Astrocyte (in vitro differentiated cells and primary cell): ENCODE data around the gene KRT12. TPM values are rescaled to one million over a fixed set of nuclear protein-coding genes. Genes with fewer than 3 reads are reported as not detected.

Experiments used
- DNase-seq: peaks from one replicate; pipeline ENCODE4 v3.0.0-alpha.2; 2010; ENCODE audit warnings: low read depth
- FAIRE-seq: peaks from 2 replicates; lab custom pipeline; 2011; peaks lifted over from hg19 to GRCh38; lab: Jason Lieb, UNC
- H2AFZ ChIP-seq: 2 replicates; pipeline ENCODE4 v1.6.0; 2012; ENCODE audit warnings: low read depth, low read length, inconsistent platforms
- H3K27ac ChIP-seq: 2 replicates; pipeline ENCODE4 v1.5.1; 2011; ENCODE audit warnings: low read depth, low read length, inconsistent platforms
- H3K27me3 ChIP-seq: 2 replicates; pipeline ENCODE4 v1.6.0; 2011; ENCODE audit warnings: low read length, inconsistent platforms; ENCODE audit not compliant: insufficient read depth
- H3K36me3 ChIP-seq: 2 replicates; pipeline ENCODE4 v1.5.1; 2011; ENCODE audit warnings: low read length, inconsistent platforms; ENCODE audit not compliant: insufficient read depth
- H3K4me1 ChIP-seq: 2 replicates; pipeline ENCODE4 v1.5.1; 2011; ENCODE audit warnings: low read length, inconsistent platforms; ENCODE audit not compliant: insufficient read depth
- H3K4me2 ChIP-seq: 2 replicates; pipeline ENCODE4 v1.6.0; 2012; ENCODE audit warnings: low read length, inconsistent platforms
- H3K4me3 ChIP-seq: 2 replicates; pipeline ENCODE4 v1.5.1; 2011; ENCODE audit warnings: low read depth, mild to moderate bottlenecking, low read length, inconsistent platforms; ENCODE audit not compliant: insufficient read depth
- H3K79me2 ChIP-seq: 2 replicates; pipeline ENCODE4 v1.6.0; 2012; ENCODE audit warnings: mild to moderate bottlenecking, low read length, inconsistent platforms; ENCODE audit not compliant: insufficient read depth
- H3K9ac ChIP-seq: 2 replicates; pipeline ENCODE4 v1.6.0; 2012; ENCODE audit warnings: mild to moderate bottlenecking, low read length, inconsistent platforms
- H3K9me3 ChIP-seq: 2 replicates; pipeline ENCODE4 v1.5.1; 2012; ENCODE audit warnings: low read depth, mild to moderate bottlenecking, low read length, inconsistent platforms; ENCODE audit not compliant: insufficient read depth
- H4K20me1 ChIP-seq: 2 replicates; pipeline ENCODE4 v1.6.0; 2012; ENCODE audit warnings: low read length, inconsistent platforms; ENCODE audit not compliant: insufficient read depth
- H3K27ac Mint-ChIP-seq: one replicate; pipeline ENCODE4 v1.8.0; 2021; ENCODE audit warnings: mild to moderate bottlenecking, mixed read lengths; ENCODE audit not compliant: unreplicated experiment
- H3K27me3 Mint-ChIP-seq: one replicate; pipeline ENCODE4 v1.8.0; 2021; ENCODE audit warnings: low read depth, mixed read lengths; ENCODE audit not compliant: unreplicated experiment
- H3K36me3 Mint-ChIP-seq: one replicate; pipeline ENCODE4 v1.8.0; 2021; ENCODE audit warnings: low read depth, mixed read lengths; ENCODE audit not compliant: unreplicated experiment
- H3K4me1 Mint-ChIP-seq: one replicate; pipeline ENCODE4 v1.8.0; 2021; ENCODE audit warnings: low read depth, mixed read lengths; ENCODE audit not compliant: unreplicated experiment
- H3K4me3 Mint-ChIP-seq: one replicate; pipeline ENCODE4 v1.8.0; 2021; ENCODE audit warnings: mild to moderate bottlenecking, moderate library complexity, mixed read lengths; ENCODE audit not compliant: unreplicated experiment
- H3K9me3 Mint-ChIP-seq: one replicate; pipeline ENCODE4 v1.8.0; 2021; ENCODE audit warnings: mild to moderate bottlenecking, mixed read lengths; ENCODE audit not compliant: unreplicated experiment
- CTCF ChIP-seq: IDR thresholded peaks from 2 replicates; pipeline ENCODE4 v1.5.1; 2011; ENCODE audit warnings: low read depth, mild to moderate bottlenecking, inconsistent platforms, low read length, moderate library complexity; ENCODE audit not compliant: insufficient read depth
- EZH2 ChIP-seq: IDR thresholded peaks from 2 replicates; pipeline ENCODE4 v1.6.1; 2012; ENCODE audit warnings: mild to moderate bottlenecking, low read length, inconsistent platforms; ENCODE audit not compliant: insufficient read depth
- total RNA-seq: library from RNA; stranded (reverse); gene quantifications from 2 replicates; pipeline ENCODE4 v1.2.1, GENCODE V29; 2021

The KRT12 gene
- total RNA-seq, 1 donor from 2014 or later = not detected

- Histone ChIP-seq H3K79me2 (no peaks in the 10 kb centered on the region), H3K9me3 (no peaks in the 10 kb centered on the region), H2AFZ (no peak overlapping the region), H3K27ac (no peak overlapping the region), H3K4me3 (no peak overlapping the region), H3K4me2 (no peak overlapping the region), H3K36me3 (no peaks in the 10 kb centered on the region), H3K27me3 (peaks cover 2% of the 10 kb centered on the region), H4K20me1 (no peaks in the 10 kb centered on the region), H3K9ac (no peak overlapping the region), H3K4me1 (no peaks in the 10 kb centered on the region)
- TF ChIP-seq CTCF = no peak
- TF ChIP-seq EZH2 = no peak
- Mint-ChIP-seq H3K36me3 (no peaks in the 10 kb centered on the region), H3K9me3 (no peaks in the 10 kb centered on the region), H3K27ac (no peak overlapping the region), H3K4me3 (no peak overlapping the region), H3K27me3 (peaks cover 13% of the 10 kb centered on the region), H3K4me1 (no peaks in the 10 kb centered on the region)
- FAIRE-seq (no peak), DNase-seq (no peak)
These were observed 23.8 kb downstream of the KRT12 start for GRCh38 chr17:40843242-40843641.

GRCh38 chr17:40841246-40841645 is 25.8 kb downstream of the KRT12 start:
- no peak overlapping the region for H3K9ac ChIP-seq
- no peaks in the 10 kb centered on the region for H3K4me1 ChIP-seq
- Mint-ChIP-seq H3K27me3 (peaks cover 13% of the 10 kb centered on the region), H3K27ac (no peak overlapping the region), H3K9me3 (no peaks in the 10 kb centered on the region), H3K4me1 (no peaks in the 10 kb centered on the region), H3K36me3 (no peaks in the 10 kb centered on the region), H3K4me3 (no peak overlapping the region)
- H2AFZ ChIP-seq = no peak overlapping the region
- no peak for DNase-seq
- no peaks in the 10 kb centered on the region for H3K9me3 ChIP-seq
- H3K27me3 ChIP-seq = peaks cover 2% of the 10 kb centered on the region
- no peaks in the 10 kb centered on the region for H3K36me3 ChIP-seq
- no peak overlapping the region for H3K4me3 ChIP-seq
- FAIRE-seq = no peak
- no peaks in the 10 kb centered on the region for H4K20me1 ChIP-seq
- H3K4me2 ChIP-seq = no peak overlapping the region
- TF ChIP-seq EZH2 (no peak), CTCF (no peak)
- no peak overlapping the region for H3K27ac ChIP-seq
- H3K79me2 ChIP-seq = no peaks in the 10 kb centered on the region

- no peaks in the 10 kb centered on the region for H3K4me1 ChIP-seq
- H3K27ac ChIP-seq = no peak overlapping the region
- no peaks in the 10 kb centered on the region for H4K20me1 ChIP-seq
- Mint-ChIP-seq H3K9me3 (no peaks in the 10 kb centered on the region), H3K27me3 (peaks cover 11% of the 10 kb centered on the region), H3K4me1 (no peaks in the 10 kb centered on the region), H3K4me3 (no peak overlapping the region), H3K36me3 (no peaks in the 10 kb centered on the region), H3K27ac (no peak overlapping the region)
- H3K9me3 ChIP-seq = no peaks in the 10 kb centered on the region
- no peaks in the 10 kb centered on the region for H3K79me2 ChIP-seq
- H3K9ac ChIP-seq = no peak overlapping the region
- FAIRE-seq (no peak), DNase-seq (no peak)
- TF ChIP-seq CTCF (no peak), EZH2 (no peak)
- peaks cover 3% of the 10 kb centered on the region for H3K36me3 ChIP-seq
- peaks cover 2% of the 10 kb centered on the region for H3K27me3 ChIP-seq
- no peak overlapping the region for H2AFZ ChIP-seq
- H3K4me2 ChIP-seq = no peak overlapping the region
- no peak overlapping the region for H3K4me3 ChIP-seq
These were observed 27.8 kb downstream of the KRT12 start for GRCh38 chr17:40839194-40839593.
